Adrenal gland (tissue), 12 donors: Measurements from ENCODE around the gene NEO1. TPM values are rescaled to one million over a fixed set of nuclear protein-coding genes. Genes with fewer than 3 reads are reported as not detected.
"Not testable (repeated sequence)": the region's sequence is repeated elsewhere in the genome, so short reads cannot be mapped to it uniquely, and the experiment has no call there.

Source experiments
- DNase-seq, 7 donors: peaks; one replicate each; pipeline ENCODE4 v3.0.0-alpha.2; 2019 to 2020
- H3K27ac ChIP-seq, 5 donors: fragments of 200-600 bp; sonication (generic) in 4 of 5; 1 replicate in 3 of 5; 2 replicates in 2 of 5; pipeline versions ENCODE4 v1.5.1 to v1.8.0; 2016 to 2020; ENCODE audit warnings: mild to moderate bottlenecking in 1 of 5
- H3K27me3 ChIP-seq: fragments of 200-600 bp; 2 replicates; pipeline ENCODE4 v1.8.0; 2021
- H3K36me3 ChIP-seq, 2 donors: fragments of 200-600 bp; replicated peaks in 1 of 2; 1 replicate in 1 of 2; 2 replicates in 1 of 2; pipeline versions ENCODE4 v1.5.1 to v1.8.0; 2018 to 2022
- H3K4me1 ChIP-seq, 2 donors: fragments of 200-600 bp; replicated peaks in 1 of 2; 1 replicate in 1 of 2; 2 replicates in 1 of 2; pipeline versions ENCODE4 v1.5.1 to v1.8.0; 2018 to 2021
- H3K4me3 ChIP-seq, 4 donors: fragments of 200-600 bp; sonication (generic) in 3 of 4; one replicate each; pipeline ENCODE4 v1.5.1; 2016 to 2018
- H3K9me3 ChIP-seq, 3 donors: fragments of 200-600 bp; sonication (generic) in 1 of 3; replicated peaks in 1 of 3; 1 replicate in 2 of 3; 2 replicates in 1 of 3; pipeline versions ENCODE4 v1.5.1 to v1.8.0; 2016 to 2021
- POLR2A ChIP-seq, 2 donors: fragments of 450-650 bp; IDR thresholded peaks; one replicate each; pipeline ENCODE4 v1.6.1; 2017; ENCODE audit warnings: antibody characterized with exemption in 2 of 2, mild to moderate bottlenecking in 2 of 2, moderate library complexity in 1 of 2
- WGBS, 4 donors: extraction: QIAGEN DNeasy Blood & Tissue Kit in 2 of 4; methylation state at CpG; one replicate each; pipeline versions ENCODE4 v1.1.5 to v1.1.7; 2013 to 2017; 5-methylcytosine and 5-hydroxymethylcytosine counted together
- intact Hi-C, 2 donors: fragments of 100-400 bp; cut with DNase I; formaldehyde crosslinking; loops; one replicate each; pipeline versions ENCODE4 v1.14.1 to v1.15.0; 2022 to 2023
- polyA plus RNA-seq, 3 donors: library from polyadenylated mRNA; stranded (reverse); fragments of 200-250 nt in 2 of 3; fragments of 350-450 nt in 1 of 3; fragmentation: Illumina TruSeq in 1 of 3; extraction: RNeasy Lipid Tissue Mini Kit (QIAGEN cat#74804) in 1 of 3; gene quantifications; one replicate each; pipeline ENCODE4 v1.2.3, GENCODE V29; 2013 to 2014
- total RNA-seq, 9 donors: library from RNA; depleted of rRNA in 4 of 9; stranded (reverse); fragments of >200 nt in 4 of 9; fragments of 120-200 nt in 1 of 9; fragmentation: NEBNext Ultra II Directional in 1 of 9; extraction: Animal tissue kit (Norgen Biotek cat#: 25700) in 1 of 9; gene quantifications; one replicate each; pipeline versions ENCODE4 v1.1.0 to v1.2.4, GENCODE V29; 2013 to 2023
- TF ChIP-seq, protein P1 (sequence below), 6 experiments: fragments of 450-650 bp in 4 of 6; fragments of 200-600 bp in 2 of 6; sonication (generic) in 1 of 6; IDR thresholded peaks; 1 replicate in 5 of 6; 2 replicates in 1 of 6; pipeline versions ENCODE4 v1.5.1 to v1.8.0; 2016 to 2021; ENCODE audit warnings: antibody characterized with exemption in 6 of 6, mild to moderate bottlenecking in 2 of 6, moderate library complexity in 1 of 6
- donor health status: healthy with polysubstance abuse.
- donor health status: Bipolar disorder and iron deficiency.
- donor health status: DM: yes; HTN: yes; CAD: no.
- donor health status: DM: no; HTN: no; CAD: no.
- donor health status: DM: no; HTN: no; CAD: no.
- donor health status: DM: yes; HTN: yes; CAD: no.

Gene NEO1
- total and polyA plus RNA-seq, 12 donors: 5.7 to 28.6 (median 17.1) TPM

DNA sequence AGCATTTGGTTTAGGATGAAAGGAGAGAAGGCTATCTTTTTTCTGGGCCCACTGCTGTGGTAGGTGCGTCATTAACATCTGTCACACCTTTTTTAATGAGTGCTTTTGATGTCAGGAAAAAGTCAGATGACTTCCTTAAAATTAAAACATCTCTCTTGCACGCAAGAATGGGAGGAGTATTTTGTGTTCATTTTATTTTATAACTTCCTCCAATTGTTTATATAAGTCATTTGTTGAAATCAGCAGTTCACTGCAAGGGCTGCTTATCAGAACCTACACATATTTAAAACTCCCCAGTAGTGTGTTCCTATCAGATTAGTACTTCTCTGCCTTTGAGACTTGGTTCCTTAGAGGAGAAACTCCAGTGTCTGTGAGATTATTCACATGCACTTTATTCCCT, 143.8 kb downstream of the NEO1 start:
- 55 to 68% (median 63%) methylated on average over 2 of the region's 2 CpGs for WGBS, 4 donors
- H3K9me3 ChIP-seq: no peaks in the 10 kb centered on the region
- no peaks in the 10 kb centered on the region for H3K36me3 ChIP-seq
- H3K27ac ChIP-seq: no peak overlapping the region
- H3K4me1 ChIP-seq: no peaks in the 10 kb centered on the region
- H3K27me3 ChIP-seq: no peaks in the 10 kb centered on the region
- intact Hi-C loops: no loop called here
- H3K4me3 ChIP-seq: no peak overlapping the region
- DNase-seq: no peak
- TF ChIP-seq POLR2A (IDR thresholded peaks at IDR 0.05): no peak
- TF ChIP-seq, protein P1, sequence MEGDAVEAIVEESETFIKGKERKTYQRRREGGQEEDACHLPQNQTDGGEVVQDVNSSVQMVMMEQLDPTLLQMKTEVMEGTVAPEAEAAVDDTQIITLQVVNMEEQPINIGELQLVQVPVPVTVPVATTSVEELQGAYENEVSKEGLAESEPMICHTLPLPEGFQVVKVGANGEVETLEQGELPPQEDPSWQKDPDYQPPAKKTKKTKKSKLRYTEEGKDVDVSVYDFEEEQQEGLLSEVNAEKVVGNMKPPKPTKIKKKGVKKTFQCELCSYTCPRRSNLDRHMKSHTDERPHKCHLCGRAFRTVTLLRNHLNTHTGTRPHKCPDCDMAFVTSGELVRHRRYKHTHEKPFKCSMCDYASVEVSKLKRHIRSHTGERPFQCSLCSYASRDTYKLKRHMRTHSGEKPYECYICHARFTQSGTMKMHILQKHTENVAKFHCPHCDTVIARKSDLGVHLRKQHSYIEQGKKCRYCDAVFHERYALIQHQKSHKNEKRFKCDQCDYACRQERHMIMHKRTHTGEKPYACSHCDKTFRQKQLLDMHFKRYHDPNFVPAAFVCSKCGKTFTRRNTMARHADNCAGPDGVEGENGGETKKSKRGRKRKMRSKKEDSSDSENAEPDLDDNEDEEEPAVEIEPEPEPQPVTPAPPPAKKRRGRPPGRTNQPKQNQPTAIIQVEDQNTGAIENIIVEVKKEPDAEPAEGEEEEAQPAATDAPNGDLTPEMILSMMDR (IDR thresholded peaks at IDR 0.05): no peak

DNA sequence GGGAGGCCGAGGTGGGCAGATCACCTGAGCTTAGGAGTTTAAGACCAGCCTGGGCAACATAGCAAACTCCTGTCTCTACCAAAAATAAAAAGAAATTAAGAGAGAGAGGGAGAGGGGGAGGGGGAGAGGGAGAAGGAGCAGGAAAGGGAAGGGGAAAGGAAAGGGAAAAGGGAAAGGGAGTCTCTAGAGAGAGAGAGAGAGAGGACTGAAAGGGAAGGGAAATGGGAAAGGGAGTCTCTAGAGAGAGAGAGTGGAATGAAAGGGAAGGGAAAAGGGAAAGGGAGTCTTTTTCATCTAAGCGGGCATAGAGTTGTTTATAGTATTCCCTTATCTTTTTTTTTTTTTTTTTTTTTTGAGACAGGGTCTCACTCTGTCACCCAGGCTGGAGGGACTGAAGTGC, 148.1 kb downstream of the NEO1 start:
- intact Hi-C loops: no loop called here
- Histone ChIP-seq H3K27ac (no peak overlapping the region), H3K36me3 (no peaks in the 10 kb centered on the region), H3K4me1 (no peaks in the 10 kb centered on the region), H3K9me3 (no peaks in the 10 kb centered on the region), H3K27me3 (no peaks in the 10 kb centered on the region), H3K4me3 (no peak overlapping the region)
- WGBS, 4 donors: 91 to 100% (median 96%) methylated on average over 2 of the region's 2 CpGs
- DNase-seq: no peak
- no peak for TF ChIP-seq POLR2A (IDR thresholded peaks at IDR 0.05)
- TF ChIP-seq, protein P1 (IDR thresholded peaks at IDR 0.05): no peak

DNA sequence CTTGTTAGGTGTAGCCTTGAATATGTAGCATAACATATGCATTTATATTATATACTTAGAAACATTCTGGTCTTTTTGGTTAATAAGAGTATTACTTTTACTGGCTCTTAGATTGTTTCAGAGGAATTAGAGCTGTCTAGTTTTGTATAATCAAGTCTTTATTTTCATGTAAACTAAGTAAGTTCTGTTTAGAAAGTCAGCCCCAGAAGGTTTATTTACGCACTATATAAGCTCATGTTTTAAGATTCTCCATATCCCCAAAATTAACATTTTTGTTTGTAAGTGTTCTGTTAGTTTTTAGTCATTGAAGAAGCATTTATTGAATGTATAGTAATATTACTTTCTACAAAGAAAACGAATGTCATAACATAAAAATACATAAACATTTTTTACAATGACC, 158.4 kb downstream of the NEO1 start:
- intact Hi-C loops: no loop called here
- H3K27ac ChIP-seq: no peak overlapping the region
- H3K36me3 ChIP-seq: no peaks in the 10 kb centered on the region
- no peak overlapping the region for H3K4me3 ChIP-seq
- peaks cover 0 to 10% of the 10 kb centered on the region in 2 donors for H3K4me1 ChIP-seq
- TF ChIP-seq, protein P1 (IDR thresholded peaks at IDR 0.05): no peak
- no peak for TF ChIP-seq POLR2A (IDR thresholded peaks at IDR 0.05)
- no peaks in the 10 kb centered on the region for H3K27me3 ChIP-seq
- WGBS, 4 donors: 90 to 96% (median 93%) methylated on average over 2 of the region's 2 CpGs
- H3K9me3 ChIP-seq: peaks cover 0 to 3% (median 0%) of the 10 kb centered on the region in 3 donors
- DNase-seq: no peak

DNA sequence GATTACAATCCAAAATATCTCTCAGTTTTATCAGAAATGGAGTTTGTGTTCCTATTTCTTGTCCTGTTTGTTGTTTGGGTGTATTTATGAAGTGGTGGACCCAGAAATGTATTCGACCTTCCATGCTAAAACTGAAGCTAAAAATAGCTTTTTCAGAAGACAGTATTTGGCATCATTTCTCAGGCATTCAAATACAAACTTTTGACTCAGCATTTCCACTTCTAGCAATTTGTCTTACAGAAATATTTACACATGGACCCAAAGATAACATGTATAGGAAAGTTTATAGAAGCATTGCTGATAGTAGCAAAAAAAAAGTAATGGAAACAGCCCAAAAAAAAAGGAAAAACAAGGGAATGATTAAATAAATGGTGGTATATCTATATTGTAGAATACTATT, 160.2 kb downstream of the NEO1 start:
- no peak overlapping the region for H3K27ac ChIP-seq
- TF ChIP-seq, protein P1 (IDR thresholded peaks at IDR 0.05): no peak
- TF ChIP-seq POLR2A (IDR thresholded peaks at IDR 0.05): no peak
- no peak for DNase-seq

DNA sequence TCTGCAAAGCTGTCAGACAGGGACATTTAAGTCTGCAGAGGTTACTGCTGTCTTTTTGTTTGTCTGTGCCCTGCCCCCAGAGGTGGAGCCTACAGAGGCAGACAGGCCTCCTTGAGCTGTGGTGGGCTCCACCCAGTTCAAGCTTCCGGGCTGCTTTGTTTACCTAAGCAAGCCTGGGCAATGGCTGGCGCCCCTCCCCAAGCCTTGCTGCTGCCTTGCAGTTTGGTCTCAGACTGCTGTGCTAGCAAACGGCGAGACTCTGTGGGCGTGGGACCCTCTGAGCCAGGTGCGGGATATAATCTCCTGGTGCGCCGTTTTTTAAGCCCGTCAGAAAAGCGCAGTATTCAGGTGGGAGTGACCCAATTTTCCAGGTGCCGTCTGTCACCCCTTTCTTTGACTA, 169.2 kb downstream of the NEO1 start:
- H3K4me3 ChIP-seq, H3K27me3 ChIP-seq, H3K27ac ChIP-seq, H3K4me1 ChIP-seq, intact Hi-C loops, H3K36me3 ChIP-seq, DNase-seq, H3K9me3 ChIP-seq: not testable (repeated sequence)
- 95 to 98% (median 96%) methylated on average over 8 to 11 of the region's 11 CpGs for WGBS, 4 donors

More for the DNA sequence above, 160.2 kb downstream of the NEO1 start:
- Histone ChIP-seq H3K36me3 (no peaks in the 10 kb centered on the region), H3K4me1 (peaks cover 0 to 10% of the 10 kb centered on the region in 2 donors), H3K27me3 (no peaks in the 10 kb centered on the region), H3K4me3 (no peak overlapping the region), H3K9me3 (no peaks in the 10 kb centered on the region)
- intact Hi-C loops: no loop called here
- 10 to 29% (median 16%) methylated on average over 1 of the region's 1 CpG for WGBS, 4 donors
